Upper lobe of left lung (tissue), 6 donors: ENCODE results near the gene ECEL1. TPM values are rescaled to one million over a fixed set of nuclear protein-coding genes. Genes with fewer than 3 reads are reported as not detected.

Source experiments
- ATAC-seq, 2 donors: fragments of 200-7000 bp; cut with Tn5 transposase; one replicate each; pipeline ENCODE4 v1.9.1; 2022; ENCODE audit warnings: mild to moderate bottlenecking in 2 of 2, moderate library complexity in 2 of 2; ENCODE audit not compliant: low FRiP score in 2 of 2
- DNase-seq, 2 donors: peaks; one replicate each; pipeline ENCODE4 v3.0.0-alpha.2; 2019 to 2020
- H3K27ac ChIP-seq, 4 donors: fragments of 200-600 bp; sonication (generic); one replicate each; pipeline ENCODE4 v1.5.1; 2016 to 2019
- H3K27me3 ChIP-seq, 4 donors: fragments of 200-600 bp; sonication (generic); one replicate each; pipeline ENCODE4 v1.5.1; 2017 to 2019
- H3K36me3 ChIP-seq, 4 donors: fragments of 200-600 bp; sonication (generic); one replicate each; pipeline ENCODE4 v1.5.1; 2016 to 2019
- H3K4me1 ChIP-seq, 4 donors: fragments of 200-600 bp; sonication (generic); one replicate each; pipeline ENCODE4 v1.5.1; 2018 to 2019
- H3K4me3 ChIP-seq, 4 donors: fragments of 200-600 bp; sonication (generic); one replicate each; pipeline ENCODE4 v1.5.1; 2017 to 2019; ENCODE audit warnings: mild to moderate bottlenecking in 2 of 4, moderate library complexity in 1 of 4
- H3K9me3 ChIP-seq, 4 donors: fragments of 200-600 bp; sonication (generic); one replicate each; pipeline ENCODE4 v1.5.1; 2018 to 2019
- CTCF ChIP-seq, 6 experiments: fragments of 450-650 bp in 4 of 6; fragments of 200-600 bp in 2 of 6; sonication (generic) in 2 of 6; IDR thresholded peaks; one replicate each; pipeline ENCODE4 v1.5.1; 2016 to 2019; ENCODE audit warnings: antibody characterized with exemption in 6 of 6
- EP300 ChIP-seq, 4 donors: sonication (generic); formaldehyde crosslinking; IDR thresholded peaks; one replicate each; pipeline ENCODE4 v1.5.1; 2017; ENCODE audit warnings: antibody characterized with exemption in 4 of 4, control low read depth in 2 of 4
- POLR2A ChIP-seq, 4 donors: fragments of 450-650 bp; IDR thresholded peaks; one replicate each; pipeline ENCODE4 v1.5.1; 2016 to 2017; ENCODE audit warnings: antibody characterized with exemption in 4 of 4, mild to moderate bottlenecking in 2 of 4
- POLR2AphosphoS5 ChIP-seq, 2 donors: sonication (generic); formaldehyde crosslinking; IDR thresholded peaks; one replicate each; pipeline ENCODE4 v1.5.1; 2017; ENCODE audit warnings: antibody characterized with exemption in 2 of 2
- WGBS, 2 donors: methylation state at CpG; one replicate each; pipeline ENCODE4 v1.1.5; 2017 to 2018; 5-methylcytosine and 5-hydroxymethylcytosine counted together
- total RNA-seq, 6 donors: library from RNA; depleted of rRNA in 4 of 6; stranded (reverse); fragments of >200 nt in 4 of 6; gene quantifications; one replicate each; pipeline versions ENCODE4 v1.1.0 to v1.2.1, GENCODE V29; 2016 to 2021
- donor health status: DM: no; HTN: no; CAD: no; lungs with moderate emphysema.
- donor health status: DM: no; HTN: yes; CAD: no; lungs with severe emphysema.

ECEL1 gene
- total RNA-seq, 6 donors from 2014 or later = 0.14 to 0.40 TPM; not detected in 4

DNA sequence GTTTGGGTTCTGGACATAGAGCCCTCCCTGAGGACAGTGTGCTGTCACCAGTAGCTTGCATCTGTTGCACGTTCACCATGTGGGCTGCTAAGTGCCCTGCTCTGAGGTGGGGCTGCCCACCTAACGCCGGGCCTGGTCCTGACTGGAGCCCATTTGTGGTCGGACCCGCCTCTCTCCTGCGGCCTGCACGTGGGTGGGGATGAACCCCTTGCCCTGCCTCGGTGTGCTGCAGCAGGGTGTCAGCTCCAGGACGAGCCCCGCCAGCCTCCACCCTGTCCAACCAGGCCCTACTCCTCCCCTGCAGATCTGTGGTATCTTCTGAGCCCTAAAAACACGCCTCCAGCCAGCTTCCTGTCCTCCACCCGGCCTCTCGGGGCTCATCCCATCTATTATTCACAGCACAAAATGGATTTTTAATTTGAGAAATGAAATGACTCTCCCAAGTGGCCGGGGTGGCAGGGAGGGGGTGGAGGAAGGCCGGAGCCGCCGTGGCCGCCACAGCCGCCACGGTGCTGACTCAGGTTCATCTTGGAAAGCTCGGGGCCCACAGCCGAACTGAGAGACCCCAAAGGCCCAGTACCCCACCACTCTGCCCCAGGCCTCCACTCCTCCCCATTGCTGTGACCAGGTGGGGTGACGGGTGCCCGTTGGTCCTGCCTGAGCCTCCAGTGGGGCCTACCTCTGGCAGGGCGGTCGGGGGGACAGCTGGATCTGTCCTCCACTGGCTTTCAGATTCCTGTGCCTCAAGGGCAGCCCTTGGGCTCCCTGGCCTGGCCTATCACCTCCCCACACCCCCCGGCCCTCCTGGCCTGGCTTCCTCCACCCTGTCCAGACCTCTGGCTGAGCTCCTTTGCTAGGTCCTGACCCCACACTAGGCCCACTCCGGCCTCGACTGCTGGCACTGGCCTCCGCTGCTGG lies 2.8 kb upstream of the ECEL1 start:
- no peak for TF ChIP-seq POLR2AphosphoS5 (IDR thresholded peaks at IDR 0.05)
- no peak for TF ChIP-seq POLR2A (IDR thresholded peaks at IDR 0.05)
- no peak for TF ChIP-seq CTCF (IDR thresholded peaks at IDR 0.05)
- no peak for TF ChIP-seq EP300 (IDR thresholded peaks at IDR 0.05)
- H3K27me3 ChIP-seq = peaks cover 0 to 35% (median 22%) of the 10 kb centered on the region in 4 donors
- H3K9me3 ChIP-seq = no peaks in the 10 kb centered on the region
- no peak overlapping the region for H3K4me3 ChIP-seq
- DNase-seq (no peak), ATAC-seq (no peak)
- no peaks in the 10 kb centered on the region for H3K36me3 ChIP-seq
- peaks cover 7 to 26% (median 14%) of the 10 kb centered on the region in 4 donors for H3K4me1 ChIP-seq
- H3K27ac ChIP-seq = no peak overlapping the region
- WGBS, 2 donors = 81 to 84% methylated on average over 22 to 27 of the region's 30 CpGs

DNA sequence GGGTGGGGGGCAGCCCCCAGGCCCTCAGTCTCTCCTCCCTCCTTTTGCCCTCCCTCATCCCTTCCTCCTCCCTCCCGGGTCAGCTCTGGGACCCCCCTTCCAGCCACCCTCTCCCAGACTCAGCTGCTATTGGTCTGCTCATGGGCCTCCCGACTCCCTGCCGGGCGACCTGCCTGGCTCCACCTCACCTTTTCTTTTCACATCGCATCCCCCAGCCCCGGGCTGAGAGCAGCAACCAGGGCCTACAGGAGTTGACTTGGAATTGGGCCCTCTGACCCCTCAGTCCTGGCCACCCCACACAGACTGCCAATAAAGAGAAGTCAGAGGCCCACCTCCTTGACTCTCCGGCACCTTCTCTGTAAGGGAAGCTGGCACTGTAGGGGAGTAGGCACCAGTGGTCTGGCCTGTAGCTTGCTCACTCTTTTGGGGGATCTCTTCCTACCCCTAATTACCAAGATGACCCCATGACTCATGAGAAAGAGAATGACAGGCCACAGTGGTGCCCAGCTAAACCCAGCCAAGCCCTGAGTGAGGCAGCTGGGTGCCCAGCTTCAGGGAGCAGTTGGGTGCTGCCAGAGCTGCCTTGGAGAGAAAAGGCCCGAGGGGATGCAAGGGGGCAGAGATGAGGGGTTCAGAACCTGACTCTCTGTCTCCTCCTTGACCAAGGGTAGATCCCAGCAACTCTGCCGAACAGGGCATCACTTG lies 2.0 kb upstream of the ECEL1 start:
- no peaks in the 10 kb centered on the region for H3K9me3 ChIP-seq
- no peak for ATAC-seq
- H3K27me3 ChIP-seq = peaks cover 0 to 42% (median 26%) of the 10 kb centered on the region in 4 donors
- WGBS, 2 donors = 70 to 77% methylated on average over 7 to 9 of the region's 9 CpGs
- H3K4me1 ChIP-seq = peaks cover 7 to 32% (median 14%) of the 10 kb centered on the region in 4 donors
- no peaks in the 10 kb centered on the region for H3K36me3 ChIP-seq
- TF ChIP-seq POLR2AphosphoS5 (IDR thresholded peaks at IDR 0.05) (no peak), POLR2A (IDR thresholded peaks at IDR 0.05) (no peak), CTCF (IDR thresholded peaks at IDR 0.05) (no peak), EP300 (IDR thresholded peaks at IDR 0.05) (no peak)
- DNase-seq = no peak
- H3K27ac ChIP-seq = no peak overlapping the region
- H3K4me3 ChIP-seq = no peak overlapping the region

GRCh38 chr2:232488721-232489300 lies 1.2 kb upstream of the ECEL1 start:
- Histone ChIP-seq H3K36me3 (no peaks in the 10 kb centered on the region), H3K4me1 (peaks cover 7 to 32% (median 14%) of the 10 kb centered on the region in 4 donors), H3K27ac (no peak overlapping the region), H3K9me3 (no peaks in the 10 kb centered on the region), H3K4me3 (no peak overlapping the region), H3K27me3 (peaks cover 0 to 51% (median 26%) of the 10 kb centered on the region in 4 donors)
- no peak for DNase-seq
- TF ChIP-seq EP300 (IDR thresholded peaks at IDR 0.05) (no peak), CTCF (IDR thresholded peaks at IDR 0.05) (no peak), POLR2AphosphoS5 (IDR thresholded peaks at IDR 0.05) (no peak), POLR2A (IDR thresholded peaks at IDR 0.05) (no peak)
- ATAC-seq = no peak
- 75% methylated on average over 5 of the region's 5 CpGs for WGBS, 2 donors

DNA sequence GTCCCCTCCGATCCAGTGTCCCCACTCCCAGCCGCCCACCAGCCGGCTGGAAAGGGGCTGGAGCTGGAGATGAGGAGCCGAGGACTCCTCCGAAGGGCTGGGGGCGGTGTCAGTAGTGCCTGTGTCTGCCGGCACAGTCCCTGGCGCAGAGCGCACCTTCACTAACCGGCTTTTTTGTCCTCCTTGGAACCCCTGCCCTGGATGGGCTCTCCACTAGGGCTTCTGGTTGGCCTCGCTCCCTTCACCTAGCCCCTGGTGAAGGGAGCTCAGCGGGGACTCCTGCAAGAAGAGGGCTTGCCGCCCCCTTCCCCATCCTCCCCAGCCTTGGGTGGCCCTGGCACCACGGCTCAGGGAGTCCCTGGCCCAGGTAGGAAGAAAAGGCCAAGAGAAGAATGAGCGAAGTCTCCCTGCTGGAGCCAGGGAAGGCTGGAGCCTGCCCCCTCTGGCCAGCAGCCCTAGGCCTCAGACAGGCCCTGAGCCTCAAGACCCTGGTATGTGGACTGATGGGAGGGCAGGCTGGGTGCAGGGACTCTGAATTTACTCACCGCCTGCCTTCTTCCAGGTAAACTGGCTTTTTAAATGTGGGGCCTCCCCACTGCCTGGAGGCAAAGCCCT lies 570 bp upstream of the ECEL1 start:
- no peak for DNase-seq
- Histone ChIP-seq H3K27ac (no peak overlapping the region), H3K4me1 (peaks cover 7 to 32% (median 14%) of the 10 kb centered on the region in 4 donors), H3K36me3 (no peaks in the 10 kb centered on the region), H3K4me3 (no peak overlapping the region), H3K27me3 (peaks cover 0 to 57% (median 26%) of the 10 kb centered on the region in 4 donors), H3K9me3 (no peaks in the 10 kb centered on the region)
- 10 to 47% methylated on average over 4 to 14 of the region's 16 CpGs for WGBS, 2 donors
- no peak for ATAC-seq
- TF ChIP-seq POLR2A (IDR thresholded peaks at IDR 0.05) (no peak), CTCF (IDR thresholded peaks at IDR 0.05) (no peak), EP300 (IDR thresholded peaks at IDR 0.05) (no peak), POLR2AphosphoS5 (IDR thresholded peaks at IDR 0.05) (no peak)
